H9 (cell line): ENCODE results near the gene DYRK1A. TPM values are rescaled to one million over a fixed set of nuclear protein-coding genes. Genes with fewer than 3 reads are reported as not detected.

Experiments used
- DNase-seq: peaks from one replicate; pipeline ENCODE4 v3.0.0-alpha.2; 2017
- H2AFZ ChIP-seq: one replicate; pipeline ENCODE4 v1.6.1; 2013; ENCODE audit warnings: mild to moderate bottlenecking, low read length, control low read depth, moderate library complexity
- H2AK5ac ChIP-seq: 2 replicates; pipeline ENCODE4 v1.6.1; 2013; ENCODE audit warnings: low read length, control low read depth, mixed read lengths; ENCODE audit not compliant: insufficient read length
- H2BK120ac ChIP-seq: one replicate; pipeline ENCODE4 v1.6.1; 2013; ENCODE audit warnings: low read depth, mild to moderate bottlenecking, low read length, control low read depth, inconsistent platforms; ENCODE audit not compliant: poor library complexity, severe bottlenecking
- H2BK12ac ChIP-seq: 2 replicates; pipeline ENCODE4 v1.6.1; 2013; ENCODE audit warnings: low read length, control low read depth, mixed read lengths, low read depth; ENCODE audit not compliant: insufficient read length
- H2BK15ac ChIP-seq: 2 replicates; pipeline ENCODE4 v1.6.1; 2013; ENCODE audit warnings: low read depth, low read length, control low read depth
- H2BK20ac ChIP-seq: one replicate; pipeline ENCODE4 v1.6.1; 2013; ENCODE audit warnings: low read depth, mild to moderate bottlenecking, low read length, control low read depth, inconsistent platforms; ENCODE audit not compliant: poor library complexity, severe bottlenecking
- H2BK5ac ChIP-seq: 2 replicates; pipeline ENCODE4 v1.6.1; 2013; ENCODE audit warnings: low read length, control low read depth, mixed read lengths; ENCODE audit not compliant: insufficient read length
- H3K14ac ChIP-seq: 2 replicates; pipeline ENCODE4 v1.6.1; 2013; ENCODE audit warnings: low read length, control low read depth; ENCODE audit not compliant: insufficient read depth
- H3K18ac ChIP-seq: 2 replicates; pipeline ENCODE4 v1.6.1; 2013; ENCODE audit warnings: low read depth, mild to moderate bottlenecking, mixed read lengths, low read length, control low read depth; ENCODE audit not compliant: insufficient read length
- H3K23ac ChIP-seq: 2 replicates; pipeline ENCODE4 v1.6.1; 2013; ENCODE audit warnings: low read length, control low read depth, mixed read lengths, low read depth; ENCODE audit not compliant: insufficient read length
- H3K23me2 ChIP-seq: 2 replicates; pipeline ENCODE4 v1.6.1; 2013; ENCODE audit warnings: low read depth, mild to moderate bottlenecking, mixed read lengths, low read length, control low read depth; ENCODE audit not compliant: insufficient read length, poor library complexity, severe bottlenecking
- H3K27ac ChIP-seq: 2 replicates; pipeline ENCODE4 v1.5.1; 2013; ENCODE audit warnings: low read length, control low read depth, mixed read lengths, low read depth; ENCODE audit not compliant: insufficient read length
- H3K27me3 ChIP-seq: 2 replicates; pipeline ENCODE4 v1.6.1; 2013; ENCODE audit warnings: low read length, control low read depth, inconsistent platforms; ENCODE audit not compliant: insufficient read depth
- H3K4ac ChIP-seq: 2 replicates; pipeline ENCODE4 v1.6.1; 2013; ENCODE audit warnings: low read depth, mild to moderate bottlenecking, control low read depth, inconsistent platforms, low read length, moderate library complexity
- H3K4me1 ChIP-seq: 2 replicates; pipeline ENCODE4 v1.6.1; 2013; ENCODE audit warnings: low read length, control low read depth, inconsistent platforms; ENCODE audit not compliant: insufficient read depth
- H3K4me2 ChIP-seq: 2 replicates; pipeline ENCODE4 v1.6.1; 2013; ENCODE audit warnings: low read length, control low read depth, mixed read lengths; ENCODE audit not compliant: insufficient read length, insufficient read depth
- H3K56ac ChIP-seq: 2 replicates; pipeline ENCODE4 v1.6.1; 2013; ENCODE audit warnings: low read depth, mild to moderate bottlenecking, mixed read lengths, low read length, control low read depth; ENCODE audit not compliant: insufficient read length
- H3K79me1 ChIP-seq: 2 replicates; pipeline ENCODE4 v1.6.1; 2013; ENCODE audit warnings: low read depth, mild to moderate bottlenecking, moderate library complexity, low read length, control low read depth, inconsistent platforms; ENCODE audit not compliant: insufficient read depth, poor library complexity, severe bottlenecking
- H3K79me2 ChIP-seq: 2 replicates; pipeline ENCODE4 v1.6.1; 2013; ENCODE audit warnings: low read length, control low read depth, inconsistent platforms; ENCODE audit not compliant: insufficient read depth
- H3K9ac ChIP-seq: 2 replicates; pipeline ENCODE4 v1.6.1; 2013; ENCODE audit warnings: low read length, control low read depth, mixed read lengths; ENCODE audit not compliant: insufficient read length; ENCODE audit errors: extremely low read depth
- H3K9me3 ChIP-seq: one replicate; pipeline ENCODE4 v1.6.1; 2013; ENCODE audit warnings: low read depth, low read length, inconsistent platforms; ENCODE audit not compliant: control insufficient read depth
- H3T11ph ChIP-seq: one replicate; pipeline ENCODE4 v1.6.1; 2013; ENCODE audit warnings: mild to moderate bottlenecking, low read length, control low read depth, inconsistent platforms
- H4K20me1 ChIP-seq: one replicate; pipeline ENCODE4 v1.6.1; 2013; ENCODE audit not compliant: control insufficient read depth, insufficient read length, insufficient read depth
- H4K5ac ChIP-seq: 2 replicates; pipeline ENCODE4 v1.6.1; 2013; ENCODE audit warnings: low read depth, mild to moderate bottlenecking, mixed read lengths, low read length, control low read depth; ENCODE audit not compliant: insufficient read length
- H4K8ac ChIP-seq: replicated peaks from 2 replicates; pipeline ENCODE4 v1.6.1; 2013; ENCODE audit warnings: low read length, control low read depth, mixed read lengths, low read depth; ENCODE audit not compliant: insufficient read length
- H4K91ac ChIP-seq: 2 replicates; pipeline ENCODE4 v1.6.1; 2013; ENCODE audit warnings: low read depth, mild to moderate bottlenecking, moderate library complexity, mixed read lengths, low read length, control low read depth; ENCODE audit not compliant: insufficient read length
- H3K27ac Mint-ChIP-seq, 3 experiments: 2 replicates in 2 of 3; 3 replicates in 1 of 3; pipeline ENCODE4 v1.8.0; 2020 to 2021; ENCODE audit warnings: mixed read lengths in 3 of 3, mild to moderate bottlenecking in 1 of 3, moderate library complexity in 1 of 3
- H3K27me3 Mint-ChIP-seq: 2 replicates; pipeline ENCODE4 v1.8.0; 2021; ENCODE audit warnings: low read depth, mild to moderate bottlenecking, moderate library complexity, mixed read lengths
- H3K36me3 Mint-ChIP-seq, 3 experiments: 2 replicates in 2 of 3; 3 replicates in 1 of 3; pipeline ENCODE4 v1.8.0; 2020 to 2021; ENCODE audit warnings: low read depth in 3 of 3, mixed read lengths in 3 of 3; ENCODE audit not compliant: insufficient read depth in 1 of 3
- H3K4me1 Mint-ChIP-seq, 2 experiments: 2 replicates each; pipeline ENCODE4 v1.8.0; 2020; ENCODE audit warnings: mixed read lengths in 2 of 2
- H3K4me3 Mint-ChIP-seq, 2 experiments: 2 replicates in 1 of 2; 3 replicates in 1 of 2; pipeline ENCODE4 v1.8.0; 2020 to 2021; ENCODE audit warnings: mild to moderate bottlenecking in 2 of 2, mixed read lengths in 2 of 2, moderate library complexity in 1 of 2
- H3K9me3 Mint-ChIP-seq, 2 experiments: 2 replicates in 1 of 2; 3 replicates in 1 of 2; pipeline ENCODE4 v1.8.0; 2020; ENCODE audit warnings: mild to moderate bottlenecking in 2 of 2, mixed read lengths in 2 of 2, moderate library complexity in 1 of 2
- CTCF ChIP-seq: fragments of 200-600 bp; sonication (generic); conservative IDR thresholded peaks from 3 replicates; pipeline ENCODE4 v1.8.0; 2021; ENCODE audit warnings: antibody characterized with exemption, mild to moderate bottlenecking
- whole genome bisulfite sequencing: extraction: QIAGEN DNeasy Blood & Tissue Kit; methylation state at CpG from one replicate; pipeline ENCODE4 v1.1.7; 2013; ENCODE audit warnings: missing lambda C conversion rate, low lambda C conversion rate, mixed read lengths; ENCODE audit not compliant: insufficient read length; ENCODE audit errors: extremely low coverage; 5-methylcytosine and 5-hydroxymethylcytosine counted together
- total RNA-seq: library from RNA; stranded (reverse); gene quantifications from 2 replicates; pipeline ENCODE4 v1.2.1, GENCODE V29; 2021

DYRK1A gene
- total RNA-seq, 1 experiment from 2014 or later, result 73.6 TPM

GRCh38 chr21:37331411-37331810, 35.2 kb upstream of the DYRK1A start:
- H2AFZ ChIP-seq, result no peak overlapping the region
- H3K23me2 ChIP-seq, result no peaks in the 10 kb centered on the region
- no peak for DNase-seq
- H4K8ac ChIP-seq, result no peak overlapping the region
- no peak overlapping the region for H4K91ac ChIP-seq
- no peak overlapping the region for H3K27ac ChIP-seq
- H3K9me3 Mint-ChIP-seq, result no peaks in the 10 kb centered on the region
- no peak overlapping the region for H2BK120ac ChIP-seq
- no peak overlapping the region for H3K23ac ChIP-seq
- H3K27me3 ChIP-seq, result no peaks in the 10 kb centered on the region
- H3K14ac ChIP-seq, result no peak overlapping the region
- H3T11ph ChIP-seq, result no peak overlapping the region
- no peaks in the 10 kb centered on the region for H3K4me1 ChIP-seq
- H2BK5ac ChIP-seq, result no peak overlapping the region
- H3K18ac ChIP-seq, result no peak overlapping the region
- H2BK20ac ChIP-seq, result no peak overlapping the region
- no peaks in the 10 kb centered on the region for H3K4me1 Mint-ChIP-seq
- H2AK5ac ChIP-seq, result no peak overlapping the region
- no peak overlapping the region for H4K5ac ChIP-seq
- H3K56ac ChIP-seq, result no peak overlapping the region
- H3K27ac Mint-ChIP-seq, result peak overlapping the region in 1 of 3 experiments; percentile 82; a peak in 1 of 7 replicates
- H3K79me1 ChIP-seq, result no peaks in the 10 kb centered on the region
- no peak overlapping the region for H3K4me3 Mint-ChIP-seq
- WGBS, result no CpG with 5 or more reads among the region's 4 CpGs
- H3K9ac ChIP-seq, result no peak overlapping the region
- no peak overlapping the region for H2BK12ac ChIP-seq
- H3K4me2 ChIP-seq, result no peak overlapping the region
- H3K9me3 ChIP-seq, result no peaks in the 10 kb centered on the region
- no peaks in the 10 kb centered on the region for H4K20me1 ChIP-seq
- no peak overlapping the region for H3K4ac ChIP-seq
- H3K36me3 Mint-ChIP-seq, result no peaks in the 10 kb centered on the region
- H3K27me3 Mint-ChIP-seq, result peaks cover 2% of the 10 kb centered on the region; the same call in 1 of the 2 replicates
- TF ChIP-seq CTCF, result no peak
- no peaks in the 10 kb centered on the region for H3K79me2 ChIP-seq
- H2BK15ac ChIP-seq, result no peak overlapping the region
